Measurements from ENCODE around the gene AVPI1.

Gene AVPI1

GRCh38 chr10:97718659-97719142, 31.7 kb upstream of the AVPI1 start:
- in situ Hi-C loops (cut with HindIII; ENCODE audit: low pct_unique_long_range_greater_than_20kb, low sequenced_read_pairs), result no loop called here
- TF ChIP-seq JUND (IDR thresholded peaks at IDR 0.05; ENCODE audit: low read depth), result no peak
- DNase-seq (ENCODE audit: low read depth in 1 of 2, low spot score in 1 of 2), result peak; percentile 59 to 95

- in situ Hi-C loops (cut with HindIII; ENCODE audit: low pct_unique_long_range_greater_than_20kb, low sequenced_read_pairs), result no loop called here
- no peak for DNase-seq (ENCODE audit: low read depth in 1 of 2, low spot score in 1 of 2)
- TF ChIP-seq JUND (IDR thresholded peaks at IDR 0.05; ENCODE audit: low read depth), result no peak
These were observed 31.1 kb upstream of the AVPI1 start for GRCh38 chr10:97718178-97718577.

GRCh38 chr10:97717627-97718026, 30.6 kb upstream of the AVPI1 start:
- no peak for DNase-seq (ENCODE audit: low read depth in 1 of 2, low spot score in 1 of 2)
- in situ Hi-C loops (cut with HindIII; ENCODE audit: low pct_unique_long_range_greater_than_20kb, low sequenced_read_pairs), result no loop called here
- TF ChIP-seq JUND (IDR thresholded peaks at IDR 0.05; ENCODE audit: low read depth), result no peak

- in situ Hi-C loops (cut with HindIII; ENCODE audit: low pct_unique_long_range_greater_than_20kb, low sequenced_read_pairs), result no loop called here
These were observed 28.3 kb upstream of the AVPI1 start for GRCh38 chr10:97715259-97715874.

GRCh38 chr10:97714401-97715258, 27.6 kb upstream of the AVPI1 start:
- TF ChIP-seq JUND (IDR thresholded peaks at IDR 0.05; ENCODE audit: low read depth), result no peak
- in situ Hi-C loops (cut with HindIII; ENCODE audit: low pct_unique_long_range_greater_than_20kb, low sequenced_read_pairs), result no loop called here
- no peak for DNase-seq (ENCODE audit: low read depth in 1 of 2, low spot score in 1 of 2)

More at GRCh38 chr10:97715259-97715874, 28.3 kb upstream of the AVPI1 start:
- no peak for TF ChIP-seq JUND (IDR thresholded peaks at IDR 0.05; ENCODE audit: low read depth)
- DNase-seq (ENCODE audit: low read depth in 1 of 2, low spot score in 1 of 2), result no peak

GRCh38 chr10:97713826-97714400, 26.9 kb upstream of the AVPI1 start:
- in situ Hi-C loops (cut with HindIII; ENCODE audit: low pct_unique_long_range_greater_than_20kb, low sequenced_read_pairs), result no loop called here
- peak; percentile 86 to 98 for DNase-seq (ENCODE audit: low read depth in 1 of 2, low spot score in 1 of 2)
- no peak for TF ChIP-seq JUND (IDR thresholded peaks at IDR 0.05; ENCODE audit: low read depth)

- DNase-seq (ENCODE audit: low read depth in 1 of 2, low spot score in 1 of 2), result peak in 1 of 2 experiments; percentile 52
These were observed 26.3 kb upstream of the AVPI1 start, which contains the start of gene MARVELD1 for GRCh38 chr10:97713339-97713825. Gene MARVELD1 (plus strand): TSS chr10:97713730. CDS start chr10:97713877, 147 bp downstream.

GRCh38 chr10:97711640-97712572, 24.9 kb upstream of the AVPI1 start:
- in situ Hi-C loops (cut with HindIII; ENCODE audit: low pct_unique_long_range_greater_than_20kb, low sequenced_read_pairs), result no loop called here
- no peak for TF ChIP-seq JUND (IDR thresholded peaks at IDR 0.05; ENCODE audit: low read depth)
- DNase-seq (ENCODE audit: low read depth in 1 of 2, low spot score in 1 of 2), result no peak

More at GRCh38 chr10:97713339-97713825, 26.3 kb upstream of the AVPI1 start, which contains the start of gene MARVELD1:
- in situ Hi-C loops (cut with HindIII; ENCODE audit: low pct_unique_long_range_greater_than_20kb, low sequenced_read_pairs), result no loop called here
- no peak for TF ChIP-seq JUND (IDR thresholded peaks at IDR 0.05; ENCODE audit: low read depth)

GRCh38 chr10:97708976-97709946, 22.2 kb upstream of the AVPI1 start:
- DNase-seq (ENCODE audit: low read depth in 1 of 2, low spot score in 1 of 2), result peak; percentile 75 to 82
- in situ Hi-C loops (cut with HindIII; ENCODE audit: low pct_unique_long_range_greater_than_20kb, low sequenced_read_pairs), result no loop called here
- no peak for TF ChIP-seq JUND (IDR thresholded peaks at IDR 0.05; ENCODE audit: low read depth)

GRCh38 chr10:97708167-97708566, 21.1 kb upstream of the AVPI1 start:
- no peak for DNase-seq (ENCODE audit: low read depth in 1 of 2, low spot score in 1 of 2)
- in situ Hi-C loops (cut with HindIII; ENCODE audit: low pct_unique_long_range_greater_than_20kb, low sequenced_read_pairs), result no loop called here
- no peak for TF ChIP-seq JUND (IDR thresholded peaks at IDR 0.05; ENCODE audit: low read depth)

Measured in T47D (cell line).